Stomach (tissue), 4 donors: ENCODE data around the gene SP4.

Source experiments
- POLR2A ChIP-seq, 4 donors: fragments of 450-650 bp; IDR thresholded peaks; one replicate each; pipeline ENCODE4 v1.6.1; 2016; ENCODE audit warnings: antibody characterized with exemption in 4 of 4, control low read depth in 2 of 4, mild to moderate bottlenecking in 1 of 4, moderate library complexity in 1 of 4
- TF ChIP-seq, protein P1 (sequence below), 7 experiments: fragments of 450-650 bp in 4 of 7; fragments of 200-600 bp in 3 of 7; sonication (generic) in 3 of 7; IDR thresholded peaks; one replicate each; pipeline ENCODE4 v1.5.1; 2016 to 2019; ENCODE audit warnings: antibody characterized with exemption in 7 of 7, control low read depth in 2 of 7, mild to moderate bottlenecking in 1 of 7

DNA sequence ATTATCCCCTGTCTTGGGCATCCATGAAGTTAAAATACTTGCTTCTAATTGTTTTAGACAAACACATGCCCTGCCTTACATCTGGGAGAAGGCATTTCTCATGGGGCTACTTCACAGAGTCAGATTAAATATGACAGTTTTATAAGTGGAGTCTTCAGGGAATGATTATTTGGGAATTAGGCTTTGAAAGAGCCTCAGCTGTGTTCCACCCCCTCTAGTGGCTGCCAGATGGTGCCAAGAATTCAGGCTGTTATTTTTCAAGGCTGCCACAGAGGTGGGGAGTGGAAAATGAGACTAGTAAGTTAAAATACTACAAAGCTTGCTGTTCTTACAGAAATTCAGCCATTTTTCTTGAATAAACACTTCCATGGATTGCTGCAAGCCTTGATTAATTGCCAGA lies 69.2 kb downstream of the SP4 start:
- TF ChIP-seq POLR2A (IDR thresholded peaks at IDR 0.05) = no peak
- TF ChIP-seq, protein P1, sequence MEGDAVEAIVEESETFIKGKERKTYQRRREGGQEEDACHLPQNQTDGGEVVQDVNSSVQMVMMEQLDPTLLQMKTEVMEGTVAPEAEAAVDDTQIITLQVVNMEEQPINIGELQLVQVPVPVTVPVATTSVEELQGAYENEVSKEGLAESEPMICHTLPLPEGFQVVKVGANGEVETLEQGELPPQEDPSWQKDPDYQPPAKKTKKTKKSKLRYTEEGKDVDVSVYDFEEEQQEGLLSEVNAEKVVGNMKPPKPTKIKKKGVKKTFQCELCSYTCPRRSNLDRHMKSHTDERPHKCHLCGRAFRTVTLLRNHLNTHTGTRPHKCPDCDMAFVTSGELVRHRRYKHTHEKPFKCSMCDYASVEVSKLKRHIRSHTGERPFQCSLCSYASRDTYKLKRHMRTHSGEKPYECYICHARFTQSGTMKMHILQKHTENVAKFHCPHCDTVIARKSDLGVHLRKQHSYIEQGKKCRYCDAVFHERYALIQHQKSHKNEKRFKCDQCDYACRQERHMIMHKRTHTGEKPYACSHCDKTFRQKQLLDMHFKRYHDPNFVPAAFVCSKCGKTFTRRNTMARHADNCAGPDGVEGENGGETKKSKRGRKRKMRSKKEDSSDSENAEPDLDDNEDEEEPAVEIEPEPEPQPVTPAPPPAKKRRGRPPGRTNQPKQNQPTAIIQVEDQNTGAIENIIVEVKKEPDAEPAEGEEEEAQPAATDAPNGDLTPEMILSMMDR (IDR thresholded peaks at IDR 0.05) = peak in 1 of 7 experiments; percentile 18
